NCI-H146 (cell line): ENCODE data around the gene GPR160.
"Not testable (repeated sequence)": the region's sequence is repeated elsewhere in the genome, so short reads cannot be mapped to it uniquely, and the experiment has no call there.

Experiments used
- DNase-seq: peaks from one replicate; lab custom pipeline; 2025; lab: John Stamatoyannopoulos, UW

Gene GPR160

GRCh38 chr3:170037463-170038433 lies at the start of gene GPR160:
Gene GPR160 (plus strand): TSS chr3:170037995. CDS start chr3:170083973, 45,978 bp downstream.
- peak; percentile 94 for DNase-seq

- DNase-seq, result no peak
These were observed 47.4 kb upstream of the GPR160 start for GRCh38 chr3:169990431-169990830.

GRCh38 chr3:169992156-169992555 lies 45.6 kb upstream of the GPR160 start:
- no peak for DNase-seq

GRCh38 chr3:169992781-169993180 lies 45.0 kb upstream of the GPR160 start:
- no peak for DNase-seq

- no peak for DNase-seq
These were observed 44.0 kb upstream of the GPR160 start for GRCh38 chr3:169993761-169994160.

- no peak for DNase-seq
These were observed 41.7 kb upstream of the GPR160 start for GRCh38 chr3:169996063-169996462.

GRCh38 chr3:169998668-169999131 lies 39.1 kb upstream of the GPR160 start:
- no peak for DNase-seq

GRCh38 chr3:169999433-169999832 lies 38.4 kb upstream of the GPR160 start:
- no peak for DNase-seq

GRCh38 chr3:170000051-170000450 lies 37.7 kb upstream of the GPR160 start:
- no peak for DNase-seq

GRCh38 chr3:170002231-170002630 lies 35.6 kb upstream of the GPR160 start:
- DNase-seq, result no peak

GRCh38 chr3:170002879-170003278 lies 34.9 kb upstream of the GPR160 start:
- DNase-seq, result no peak

GRCh38 chr3:170003881-170004356 lies 33.9 kb upstream of the GPR160 start:
- no peak for DNase-seq

- no peak for DNase-seq
These were observed 30.6 kb upstream of the GPR160 start for GRCh38 chr3:170007031-170007663.

- DNase-seq, result no peak
These were observed 27.3 kb upstream of the GPR160 start for GRCh38 chr3:170010498-170010897.

- DNase-seq, result peak; percentile 74
These were observed 25.0 kb upstream of the GPR160 start for GRCh38 chr3:170012683-170013400.

GRCh38 chr3:170016057-170016456 lies 21.7 kb upstream of the GPR160 start:
- DNase-seq, result no peak

- not testable (repeated sequence) for DNase-seq
These were observed 18.5 kb upstream of the GPR160 start for GRCh38 chr3:170019306-170019705.

- DNase-seq, result no peak
These were observed 16.7 kb upstream of the GPR160 start for GRCh38 chr3:170021083-170021482.

GRCh38 chr3:170022336-170022735 lies 15.5 kb upstream of the GPR160 start:
- no peak for DNase-seq

GRCh38 chr3:170023165-170023564 lies 14.6 kb upstream of the GPR160 start:
- no peak for DNase-seq

GRCh38 chr3:170024581-170024980 lies 13.2 kb upstream of the GPR160 start:
- no peak for DNase-seq
